Measurements from ENCODE around the gene S100P.

DNA sequence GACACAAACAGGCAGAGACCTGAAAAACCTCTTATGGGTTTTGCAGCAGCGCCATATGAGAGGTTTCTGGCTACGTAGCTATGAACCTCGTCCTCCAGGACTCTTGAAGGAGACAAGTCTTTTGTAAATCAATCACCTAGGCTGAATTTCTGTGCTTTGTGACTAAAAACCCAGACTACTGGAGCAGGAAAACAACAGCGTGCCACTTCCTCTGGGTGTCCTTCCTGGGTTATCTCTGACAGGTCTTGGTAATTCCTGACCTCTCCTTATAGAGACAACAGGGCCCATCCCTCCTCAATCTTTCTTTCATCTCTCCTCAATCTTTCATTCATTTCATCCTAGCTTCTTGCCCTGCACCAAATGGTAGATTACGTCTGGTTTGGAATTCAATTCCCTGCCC is 5.7 kb downstream of the S100P start:
- TF ChIP-seq, protein P1, sequence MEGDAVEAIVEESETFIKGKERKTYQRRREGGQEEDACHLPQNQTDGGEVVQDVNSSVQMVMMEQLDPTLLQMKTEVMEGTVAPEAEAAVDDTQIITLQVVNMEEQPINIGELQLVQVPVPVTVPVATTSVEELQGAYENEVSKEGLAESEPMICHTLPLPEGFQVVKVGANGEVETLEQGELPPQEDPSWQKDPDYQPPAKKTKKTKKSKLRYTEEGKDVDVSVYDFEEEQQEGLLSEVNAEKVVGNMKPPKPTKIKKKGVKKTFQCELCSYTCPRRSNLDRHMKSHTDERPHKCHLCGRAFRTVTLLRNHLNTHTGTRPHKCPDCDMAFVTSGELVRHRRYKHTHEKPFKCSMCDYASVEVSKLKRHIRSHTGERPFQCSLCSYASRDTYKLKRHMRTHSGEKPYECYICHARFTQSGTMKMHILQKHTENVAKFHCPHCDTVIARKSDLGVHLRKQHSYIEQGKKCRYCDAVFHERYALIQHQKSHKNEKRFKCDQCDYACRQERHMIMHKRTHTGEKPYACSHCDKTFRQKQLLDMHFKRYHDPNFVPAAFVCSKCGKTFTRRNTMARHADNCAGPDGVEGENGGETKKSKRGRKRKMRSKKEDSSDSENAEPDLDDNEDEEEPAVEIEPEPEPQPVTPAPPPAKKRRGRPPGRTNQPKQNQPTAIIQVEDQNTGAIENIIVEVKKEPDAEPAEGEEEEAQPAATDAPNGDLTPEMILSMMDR (IDR thresholded peaks at IDR 0.05; ENCODE audit: low read length), result no peak
- no peak for TF ChIP-seq EZH2 (IDR thresholded peaks at IDR 0.05; ENCODE audit: borderline replicate concordance, low read length)

All from OCI-LY1 (cell line).